ENCODE results near the gene SELENOF.

DNA sequence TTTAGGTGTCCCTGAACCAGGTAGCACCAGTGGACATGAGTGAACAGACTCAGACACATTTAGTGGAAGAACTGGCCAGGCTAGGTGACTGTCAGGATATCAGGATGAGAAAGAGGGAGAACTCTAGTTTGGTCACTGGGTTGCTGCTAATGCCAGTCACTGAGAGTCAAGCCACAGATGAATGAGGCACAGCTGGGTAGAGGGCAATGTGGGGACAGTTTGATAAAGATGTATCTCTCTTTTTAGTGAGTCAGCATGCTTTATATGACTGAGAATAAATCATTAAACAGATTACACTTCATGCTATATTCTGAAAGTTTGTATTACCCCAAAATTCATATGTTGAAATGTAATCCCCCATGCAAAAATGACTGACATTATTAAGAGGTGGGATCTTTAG lies 87.1 kb downstream of the SELENOF start:
- TF ChIP-seq POLR2A (IDR thresholded peaks at IDR 0.05; ENCODE audit: low read length): no peak
- TF ChIP-seq GATA1 (IDR thresholded peaks at IDR 0.05; ENCODE audit: low read depth, low read length): no peak

Measured in erythroblast (primary cell).